ENCODE results near the gene ZNF292. TPM values are rescaled to one million over a fixed set of nuclear protein-coding genes. Genes with fewer than 3 reads are reported as not detected.

The ZNF292 gene
- total RNA-seq, 2 donors from 2014 or later: 28.0 to 30.3 TPM

DNA sequence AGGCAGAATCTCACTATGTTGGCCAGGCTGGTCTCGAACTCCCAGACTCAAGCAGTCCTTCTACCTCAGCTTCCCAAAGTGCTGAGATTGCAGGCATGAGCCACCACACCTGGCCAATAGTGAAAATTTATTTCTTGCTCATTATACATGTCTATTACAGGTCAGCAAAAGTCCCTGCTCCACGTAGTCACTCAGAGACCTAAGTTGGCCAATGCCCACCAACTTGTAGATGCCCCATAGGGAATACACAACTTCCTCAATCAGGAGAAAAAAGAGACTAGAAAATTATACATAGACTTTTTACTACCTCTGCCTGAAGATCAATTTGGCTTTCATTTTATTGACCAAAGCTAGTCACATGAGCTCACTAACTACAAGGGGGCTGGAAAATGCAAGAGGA, 38.4 kb upstream of the ZNF292 start:
- H3K4me1 ChIP-seq: no peaks in the 10 kb centered on the region
- intact Hi-C loops (cut with DNase I): no loop called here
- WGBS, 2 donors: 86 to 91% methylated on average over 2 of the region's 2 CpGs
- no peak for TF ChIP-seq POLR2A (IDR thresholded peaks at IDR 0.05)
- TF ChIP-seq, protein P1, sequence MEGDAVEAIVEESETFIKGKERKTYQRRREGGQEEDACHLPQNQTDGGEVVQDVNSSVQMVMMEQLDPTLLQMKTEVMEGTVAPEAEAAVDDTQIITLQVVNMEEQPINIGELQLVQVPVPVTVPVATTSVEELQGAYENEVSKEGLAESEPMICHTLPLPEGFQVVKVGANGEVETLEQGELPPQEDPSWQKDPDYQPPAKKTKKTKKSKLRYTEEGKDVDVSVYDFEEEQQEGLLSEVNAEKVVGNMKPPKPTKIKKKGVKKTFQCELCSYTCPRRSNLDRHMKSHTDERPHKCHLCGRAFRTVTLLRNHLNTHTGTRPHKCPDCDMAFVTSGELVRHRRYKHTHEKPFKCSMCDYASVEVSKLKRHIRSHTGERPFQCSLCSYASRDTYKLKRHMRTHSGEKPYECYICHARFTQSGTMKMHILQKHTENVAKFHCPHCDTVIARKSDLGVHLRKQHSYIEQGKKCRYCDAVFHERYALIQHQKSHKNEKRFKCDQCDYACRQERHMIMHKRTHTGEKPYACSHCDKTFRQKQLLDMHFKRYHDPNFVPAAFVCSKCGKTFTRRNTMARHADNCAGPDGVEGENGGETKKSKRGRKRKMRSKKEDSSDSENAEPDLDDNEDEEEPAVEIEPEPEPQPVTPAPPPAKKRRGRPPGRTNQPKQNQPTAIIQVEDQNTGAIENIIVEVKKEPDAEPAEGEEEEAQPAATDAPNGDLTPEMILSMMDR (IDR thresholded peaks at IDR 0.05): no peak
- H3K27ac ChIP-seq: no peak overlapping the region
- H3K36me3 ChIP-seq (replicated peaks in 1 of 2; ENCODE audit: insufficient read depth in 1 of 2, low read depth in 2 of 2): no peaks in the 10 kb centered on the region
- no peak overlapping the region for H3K4me3 ChIP-seq
- no peaks in the 10 kb centered on the region for H3K9me3 ChIP-seq
- ATAC-seq (no peak), DNase-seq (no peak)
- H3K27me3 ChIP-seq: no peaks in the 10 kb centered on the region

DNA sequence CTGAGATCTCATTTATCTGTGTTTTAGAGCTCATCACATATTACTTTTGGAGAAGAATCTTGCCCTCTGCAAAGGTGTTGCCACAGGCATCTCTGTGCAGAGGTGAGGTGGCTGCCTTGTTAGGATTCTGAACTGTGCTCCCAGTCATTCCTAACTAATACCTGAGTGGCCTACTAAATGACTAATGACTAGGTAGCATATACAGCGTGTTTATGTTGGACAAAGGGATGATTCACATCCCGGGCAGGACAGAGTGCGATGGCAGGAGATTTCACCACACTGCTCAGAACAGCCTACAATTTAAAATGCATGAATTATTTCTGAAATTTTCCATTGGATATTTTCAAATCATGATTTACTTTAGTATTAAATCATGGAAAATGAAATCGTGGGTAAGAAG, 37.3 kb upstream of the ZNF292 start:
- intact Hi-C loops (cut with DNase I): no loop called here
- H3K36me3 ChIP-seq (replicated peaks in 1 of 2; ENCODE audit: insufficient read depth in 1 of 2, low read depth in 2 of 2): no peaks in the 10 kb centered on the region
- no peaks in the 10 kb centered on the region for H3K27me3 ChIP-seq
- WGBS, 2 donors: 65 to 77% methylated on average over 4 of the region's 4 CpGs
- H3K9me3 ChIP-seq: no peaks in the 10 kb centered on the region
- no peak overlapping the region for H3K27ac ChIP-seq
- DNase-seq (no peak), ATAC-seq (no peak)
- H3K4me3 ChIP-seq: no peak overlapping the region
- no peaks in the 10 kb centered on the region for H3K4me1 ChIP-seq
- TF ChIP-seq POLR2A (IDR thresholded peaks at IDR 0.05): no peak
- TF ChIP-seq, protein P1 (IDR thresholded peaks at IDR 0.05): no peak

DNA sequence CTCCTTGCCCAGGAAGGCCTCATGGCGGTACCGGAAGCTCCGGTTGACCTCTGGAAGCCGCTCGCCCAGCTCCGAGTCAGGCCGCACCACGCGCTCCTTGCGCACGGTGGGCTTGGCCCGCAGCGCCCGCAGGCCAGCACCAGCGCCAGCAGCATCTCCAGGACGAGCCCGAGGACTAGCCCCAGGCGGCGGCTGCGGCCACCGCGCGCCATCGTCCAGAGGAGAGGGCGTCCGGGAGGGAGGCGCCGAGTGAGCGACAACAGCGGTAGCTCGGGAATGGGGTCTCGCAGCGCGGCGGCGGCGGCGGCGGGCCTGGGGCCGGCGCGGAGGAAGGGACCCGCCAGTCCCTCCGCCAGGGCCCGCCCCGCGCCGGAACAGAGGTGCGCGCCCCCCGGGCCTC, 32.9 kb upstream of the ZNF292 start:
- no peak overlapping the region for H3K4me3 ChIP-seq
- intact Hi-C loops (cut with DNase I): no loop called here
- H3K9me3 ChIP-seq: no peaks in the 10 kb centered on the region
- no peak for ATAC-seq
- no peak for TF ChIP-seq POLR2A (IDR thresholded peaks at IDR 0.05)
- TF ChIP-seq, protein P1 (IDR thresholded peaks at IDR 0.05): no peak
- no peaks in the 10 kb centered on the region for H3K27me3 ChIP-seq
- 39 to 46% methylated on average over 23 to 41 of the region's 51 CpGs for WGBS, 2 donors
- no peak for DNase-seq
- H3K27ac ChIP-seq: no peak overlapping the region
- H3K36me3 ChIP-seq (replicated peaks in 1 of 2; ENCODE audit: insufficient read depth in 1 of 2, low read depth in 2 of 2): no peaks in the 10 kb centered on the region
- no peaks in the 10 kb centered on the region for H3K4me1 ChIP-seq

DNA sequence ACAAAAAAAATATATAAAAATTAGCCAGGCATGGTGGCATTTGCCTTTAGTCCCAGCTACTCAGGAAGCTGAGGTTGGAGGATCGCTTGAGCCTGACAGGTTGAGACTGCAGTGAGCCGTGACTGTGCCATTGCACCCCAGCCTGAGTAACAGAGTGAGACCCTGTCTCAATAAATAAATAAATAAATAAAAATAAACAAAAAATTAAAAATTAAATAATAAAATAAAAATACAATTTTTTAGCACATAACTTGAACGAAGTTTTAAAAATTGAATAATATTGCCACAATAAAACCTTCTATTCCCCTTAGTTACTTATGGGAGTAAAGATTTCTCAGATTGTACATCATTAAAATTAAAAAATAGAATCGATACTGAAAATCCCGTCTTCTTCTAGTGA, 31.3 kb upstream of the ZNF292 start:
- Histone ChIP-seq H3K27me3 (no peaks in the 10 kb centered on the region), H3K36me3 (replicated peaks in 1 of 2; ENCODE audit: insufficient read depth in 1 of 2, low read depth in 2 of 2) (no peaks in the 10 kb centered on the region), H3K27ac (no peak overlapping the region), H3K9me3 (no peaks in the 10 kb centered on the region), H3K4me1 (no peaks in the 10 kb centered on the region), H3K4me3 (no peak overlapping the region)
- TF ChIP-seq, protein P1 (IDR thresholded peaks at IDR 0.05): no peak
- no peak for TF ChIP-seq POLR2A (IDR thresholded peaks at IDR 0.05)
- 90 to 92% methylated on average over 5 of the region's 5 CpGs for WGBS, 2 donors
- DNase-seq (no peak), ATAC-seq (no peak)
- intact Hi-C loops (cut with DNase I): no loop called here

DNA sequence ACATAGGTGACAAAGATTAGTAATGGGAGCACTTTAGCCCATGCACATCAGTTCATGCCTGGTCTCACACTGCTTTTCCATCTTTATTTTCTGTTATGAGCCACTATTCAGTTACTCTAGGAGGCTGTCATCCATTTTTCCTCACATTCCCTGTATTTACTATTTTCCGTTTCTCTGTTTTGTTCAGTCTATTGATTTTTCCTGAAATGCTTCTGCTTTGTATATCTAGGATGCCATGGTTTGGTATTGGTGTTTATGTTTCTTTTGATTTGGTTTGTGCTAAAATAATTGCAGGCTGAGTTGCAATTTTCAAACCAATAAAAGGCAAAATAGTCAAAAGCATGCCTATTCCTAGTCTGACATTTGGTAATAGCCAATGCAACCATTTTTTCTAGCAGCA, 28.9 kb upstream of the ZNF292 start:
- DNase-seq (no peak), ATAC-seq (no peak)
- TF ChIP-seq, protein P1 (IDR thresholded peaks at IDR 0.05): no peak
- no peak for TF ChIP-seq POLR2A (IDR thresholded peaks at IDR 0.05)
- Histone ChIP-seq H3K4me1 (no peaks in the 10 kb centered on the region), H3K36me3 (replicated peaks in 1 of 2; ENCODE audit: insufficient read depth in 1 of 2, low read depth in 2 of 2) (no peaks in the 10 kb centered on the region), H3K9me3 (no peaks in the 10 kb centered on the region), H3K4me3 (no peak overlapping the region), H3K27me3 (no peaks in the 10 kb centered on the region), H3K27ac (no peak overlapping the region)
- WGBS, 2 donors: 0% methylated on average over 1 of the region's 1 CpG
- intact Hi-C loops (cut with DNase I): no loop called here
